Neural cell (in vitro differentiated cells): ENCODE data around the gene ZBTB40. TPM values are rescaled to one million over a fixed set of nuclear protein-coding genes. Genes with fewer than 3 reads are reported as not detected.

ENCODE experiments used
- H2AFZ ChIP-seq: fragments of 200-600, 300-800 bp; sonication (generic), shearing (Covaris generic); 2 replicates; pipeline ENCODE4 v1.6.0; 2014; ENCODE audit warnings: low read depth, mild to moderate bottlenecking, antibody characterized with exemption, low read length, moderate library complexity
- H3F3A ChIP-seq: fragments of 200-600 bp; shearing (Covaris generic); 2 replicates; pipeline ENCODE4 v1.6.1; 2016; ENCODE audit warnings: mild to moderate bottlenecking, moderate library complexity, mixed read lengths, antibody characterized with exemption, low read length; ENCODE audit not compliant: insufficient read depth, poor library complexity, severe bottlenecking
- H3K27ac ChIP-seq: fragments of 200-600, 300-800 bp; sonication (generic), shearing (Covaris generic); 2 replicates; pipeline ENCODE4 v1.5.1; 2014; ENCODE audit warnings: mild to moderate bottlenecking, low read length, moderate library complexity
- H3K27me3 ChIP-seq: fragments of 300-800, 200-600 bp; sonication (generic), shearing (Covaris generic); 2 replicates; pipeline ENCODE4 v1.6.0; 2014; ENCODE audit warnings: mild to moderate bottlenecking, low read depth, low read length, moderate library complexity; ENCODE audit not compliant: insufficient read depth
- H3K36me3 ChIP-seq: fragments of 300-800, 200-600 bp; sonication (generic), shearing (Covaris generic); 2 replicates; pipeline ENCODE4 v1.5.1; 2014; ENCODE audit warnings: mild to moderate bottlenecking, antibody characterized with exemption, low read length, moderate library complexity; ENCODE audit not compliant: insufficient read depth
- H3K4me2 ChIP-seq: fragments of 300-800, 200-600 bp; sonication (generic), shearing (Covaris generic); 2 replicates; pipeline ENCODE4 v1.6.0; 2014; ENCODE audit warnings: mild to moderate bottlenecking, low read length
- H3K4me3 ChIP-seq: fragments of 300-800, 200-600 bp; sonication (generic), shearing (Covaris generic); 2 replicates; pipeline ENCODE4 v1.5.1; 2014; ENCODE audit warnings: mild to moderate bottlenecking, low read length, moderate library complexity
- H3K79me2 ChIP-seq: fragments of 200-600 bp; shearing (Covaris generic); replicated peaks from 2 replicates; pipeline ENCODE4 v1.6.0; 2014; ENCODE audit warnings: mild to moderate bottlenecking, low read length, moderate library complexity; ENCODE audit not compliant: insufficient read depth
- H3K9ac ChIP-seq: fragments of 300-800, 200-600 bp; sonication (generic), shearing (Covaris generic); 2 replicates; pipeline ENCODE4 v1.6.1; 2016; ENCODE audit warnings: mild to moderate bottlenecking, low read length, mixed read lengths
- H3K9me2 ChIP-seq: fragments of 200-600 bp; shearing (Covaris generic); 2 replicates; pipeline ENCODE4 v1.6.1; 2016; ENCODE audit warnings: mild to moderate bottlenecking, low read length, mixed read lengths; ENCODE audit not compliant: insufficient read depth
- H3K9me3 ChIP-seq: fragments of 200-600, 300-800 bp; sonication (generic), shearing (Covaris generic); 2 replicates; pipeline ENCODE4 v1.6.1; 2016; ENCODE audit warnings: mild to moderate bottlenecking, mixed run types, low read length, moderate library complexity, mixed read lengths
- H4K20me1 ChIP-seq: fragments of 200-600 bp; shearing (Covaris generic); 2 replicates; pipeline ENCODE4 v1.6.1; 2016; ENCODE audit warnings: mild to moderate bottlenecking, mixed run types; ENCODE audit not compliant: insufficient read depth
- EP300 ChIP-seq: fragments of 450-650 bp; conservative IDR thresholded peaks from 2 replicates; pipeline ENCODE4 v1.6.1; 2014; ENCODE audit warnings: antibody characterized with exemption, mild to moderate bottlenecking, moderate library complexity; ENCODE audit not compliant: poor library complexity, severe bottlenecking
- EZH2 ChIP-seq: fragments of 200-600, 300-800 bp; shearing (Covaris generic), sonication (generic); IDR thresholded peaks from 2 replicates; pipeline ENCODE4 v1.6.1; 2014; ENCODE audit warnings: antibody characterized with exemption, low read length, borderline replicate concordance, mild to moderate bottlenecking; ENCODE audit not compliant: insufficient read depth, poor library complexity, severe bottlenecking
- MXI1 ChIP-seq: fragments of 450-650 bp; conservative IDR thresholded peaks from 2 replicates; pipeline ENCODE4 v1.6.1; 2014; ENCODE audit warnings: antibody characterized with exemption, mild to moderate bottlenecking; ENCODE audit not compliant: poor library complexity, severe bottlenecking
- POLR2AphosphoS5 ChIP-seq: IDR thresholded peaks from 2 replicates; pipeline ENCODE4 v1.6.1; 2012
- RAD21 ChIP-seq: fragments of 450-650 bp; conservative IDR thresholded peaks from 2 replicates; pipeline ENCODE4 v1.6.1; 2014; ENCODE audit warnings: antibody characterized with exemption, mild to moderate bottlenecking, moderate library complexity
- REST ChIP-seq: IDR thresholded peaks from 2 replicates; pipeline ENCODE4 v1.6.1; 2012; ENCODE audit warnings: borderline replicate concordance
- SMC3 ChIP-seq: fragments of 450-650 bp; conservative IDR thresholded peaks from 2 replicates; pipeline ENCODE4 v1.6.1; 2014; ENCODE audit warnings: antibody characterized with exemption, mild to moderate bottlenecking, moderate library complexity; ENCODE audit not compliant: poor library complexity
- TAF1 ChIP-seq: IDR thresholded peaks from 2 replicates; pipeline ENCODE4 v1.6.1; 2012; ENCODE audit warnings: low read depth
- polyA plus RNA-seq: library from polyadenylated mRNA; depleted of rRNA; stranded (reverse); fragments of >200 nt; gene quantifications from 2 replicates; pipeline ENCODE4 v1.2.3, GENCODE V29; 2014
- TF ChIP-seq, protein P1 (sequence below): fragments of 450-650 bp; IDR thresholded peaks from 2 replicates; pipeline ENCODE4 v1.5.1; 2014; ENCODE audit warnings: antibody characterized with exemption, mild to moderate bottlenecking, moderate library complexity; ENCODE audit not compliant: poor library complexity, severe bottlenecking

ZBTB40 gene
- polyA plus RNA-seq, 1 donor from 2014 or later, result 12.7 TPM

DNA sequence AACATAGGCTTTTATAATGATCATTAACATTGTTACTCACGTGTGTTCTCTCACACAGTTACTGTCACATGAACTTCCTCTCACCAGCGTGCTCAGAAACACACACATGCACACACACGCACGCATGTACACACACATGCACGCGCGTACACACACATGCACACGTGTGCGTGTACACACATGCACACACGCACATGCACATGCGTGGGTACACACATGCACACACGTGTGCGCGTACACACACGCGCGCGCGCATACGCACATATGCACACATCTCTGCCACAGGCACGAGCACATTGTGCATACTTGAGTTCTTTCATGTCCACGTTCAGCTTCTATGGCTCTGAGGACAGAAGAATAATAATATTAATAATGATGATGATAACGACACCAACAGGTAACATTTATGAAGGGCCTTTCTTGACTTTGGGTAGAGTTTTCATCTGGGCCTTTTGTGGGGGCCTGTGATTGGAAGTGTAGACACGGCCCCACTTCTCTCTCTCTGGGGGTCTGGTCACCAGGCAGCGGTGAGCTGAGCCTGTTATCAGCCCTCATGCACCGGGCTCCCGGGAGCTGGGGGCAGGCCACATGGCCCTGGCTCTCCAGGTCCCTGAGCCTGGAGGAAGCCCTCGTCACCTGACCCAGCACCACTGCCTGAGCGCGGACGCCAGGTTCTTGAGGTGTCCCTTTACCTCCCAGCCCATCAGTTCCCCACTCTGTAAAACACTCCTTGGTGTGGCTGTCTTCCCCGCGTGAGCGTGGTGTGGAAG, 118.7 kb downstream of the ZBTB40 start:
- Histone ChIP-seq H3K27me3 (peaks cover 5% of the 10 kb centered on the region), H3K9me3 (no peaks in the 10 kb centered on the region), H4K20me1 (no peaks in the 10 kb centered on the region), H3K9ac (no peak overlapping the region), H3K27ac (no peak overlapping the region), H2AFZ (no peak overlapping the region), H3K4me3 (no peak overlapping the region), H3K9me2 (no peaks in the 10 kb centered on the region), H3F3A (no peaks in the 10 kb centered on the region), H3K36me3 (no peaks in the 10 kb centered on the region), H3K4me2 (no peak overlapping the region), H3K79me2 (no peaks in the 10 kb centered on the region)
- TF ChIP-seq REST (no peak), SMC3 (no peak), POLR2AphosphoS5 (no peak), EZH2 (no peak), EP300 (no peak), RAD21 (no peak), TAF1 (no peak), MXI1 (no peak)
- TF ChIP-seq, protein P1, sequence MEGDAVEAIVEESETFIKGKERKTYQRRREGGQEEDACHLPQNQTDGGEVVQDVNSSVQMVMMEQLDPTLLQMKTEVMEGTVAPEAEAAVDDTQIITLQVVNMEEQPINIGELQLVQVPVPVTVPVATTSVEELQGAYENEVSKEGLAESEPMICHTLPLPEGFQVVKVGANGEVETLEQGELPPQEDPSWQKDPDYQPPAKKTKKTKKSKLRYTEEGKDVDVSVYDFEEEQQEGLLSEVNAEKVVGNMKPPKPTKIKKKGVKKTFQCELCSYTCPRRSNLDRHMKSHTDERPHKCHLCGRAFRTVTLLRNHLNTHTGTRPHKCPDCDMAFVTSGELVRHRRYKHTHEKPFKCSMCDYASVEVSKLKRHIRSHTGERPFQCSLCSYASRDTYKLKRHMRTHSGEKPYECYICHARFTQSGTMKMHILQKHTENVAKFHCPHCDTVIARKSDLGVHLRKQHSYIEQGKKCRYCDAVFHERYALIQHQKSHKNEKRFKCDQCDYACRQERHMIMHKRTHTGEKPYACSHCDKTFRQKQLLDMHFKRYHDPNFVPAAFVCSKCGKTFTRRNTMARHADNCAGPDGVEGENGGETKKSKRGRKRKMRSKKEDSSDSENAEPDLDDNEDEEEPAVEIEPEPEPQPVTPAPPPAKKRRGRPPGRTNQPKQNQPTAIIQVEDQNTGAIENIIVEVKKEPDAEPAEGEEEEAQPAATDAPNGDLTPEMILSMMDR, result no peak

DNA sequence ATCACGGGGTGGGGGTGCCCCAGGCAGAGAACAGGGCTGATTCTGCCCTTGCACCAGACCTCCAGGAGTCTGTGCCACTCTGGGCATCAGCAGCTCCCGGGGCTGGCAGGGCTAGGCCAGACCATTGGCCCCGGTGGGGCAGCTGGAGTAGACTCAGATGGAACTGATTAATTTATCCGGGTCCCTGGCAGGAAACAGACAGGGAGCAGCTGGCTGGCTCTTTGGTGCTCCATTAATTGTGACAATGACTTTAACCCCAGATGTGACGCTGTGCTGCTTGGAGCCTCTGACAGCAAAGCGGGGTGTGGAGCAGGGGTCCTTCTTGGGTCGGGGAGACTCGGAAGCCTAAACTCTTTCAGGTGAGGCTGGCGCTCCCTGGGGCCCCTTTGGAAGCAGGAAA, 121.2 kb downstream of the ZBTB40 start:
- Histone ChIP-seq H4K20me1 (no peaks in the 10 kb centered on the region), H3K36me3 (no peaks in the 10 kb centered on the region), H3K9ac (no peak overlapping the region), H3K9me2 (no peaks in the 10 kb centered on the region), H3F3A (no peaks in the 10 kb centered on the region), H3K27ac (no peak overlapping the region), H3K4me3 (no peak overlapping the region), H2AFZ (no peak overlapping the region), H3K27me3 (no peaks in the 10 kb centered on the region), H3K4me2 (no peak overlapping the region), H3K9me3 (no peaks in the 10 kb centered on the region), H3K79me2 (no peaks in the 10 kb centered on the region)
- TF ChIP-seq RAD21, result no peak
- TF ChIP-seq EZH2, result no peak
- no peak for TF ChIP-seq EP300
- TF ChIP-seq SMC3, result no peak
- TF ChIP-seq MXI1, result no peak
- no peak for TF ChIP-seq TAF1
- no peak for TF ChIP-seq REST
- TF ChIP-seq, protein P1, result no peak
- no peak for TF ChIP-seq POLR2AphosphoS5
